ENCODE data around the gene DNAH8. TPM values are rescaled to one million over a fixed set of nuclear protein-coding genes. Genes with fewer than 3 reads are reported as not detected.

Gene DNAH8
- total RNA-seq, 1 experiment from 2014 or later = not detected

DNA sequence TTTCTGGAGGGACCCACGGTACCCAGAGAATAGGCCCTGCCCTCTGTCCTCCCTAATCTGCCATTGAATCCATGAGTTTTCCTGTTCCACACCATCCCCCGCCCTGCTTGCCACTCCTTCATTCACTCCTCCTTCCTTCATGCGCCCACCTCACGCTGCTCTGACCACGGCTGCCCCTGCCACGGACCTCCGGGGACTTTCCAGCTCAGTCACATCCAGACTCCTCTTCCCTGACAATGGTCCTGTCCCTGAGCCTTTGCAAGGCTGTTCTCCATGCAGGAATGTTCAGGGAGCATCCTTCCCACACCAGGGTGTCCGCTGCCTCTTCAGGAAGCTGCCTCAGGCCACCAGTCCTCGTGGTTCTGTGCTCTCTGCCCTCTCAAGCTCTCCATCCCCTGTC, 359.4 kb downstream of the DNAH8 start:
- DNase-seq (ENCODE audit: low read depth, low spot score) (no peak), ATAC-seq (no peak)
- Histone ChIP-seq H3K9me3 (ENCODE audit: control insufficient read depth, insufficient read depth, low read depth, low read length) (no peaks in the 10 kb centered on the region), H3K4me3 (ENCODE audit: low read depth in 2 of 2, low read length in 2 of 2) (no peak overlapping the region), H3K36me3 (ENCODE audit: control insufficient read depth, insufficient read depth, low read length) (no peaks in the 10 kb centered on the region), H3K27ac (ENCODE audit: low read length) (no peak overlapping the region), H3K27me3 (ENCODE audit: control insufficient read depth, insufficient read depth, low read length) (peaks cover 7% of the 10 kb centered on the region), H3K4me1 (ENCODE audit: control insufficient read depth, insufficient read depth, low read length) (no peaks in the 10 kb centered on the region)
- in situ Hi-C loops (cut with HindIII; ENCODE audit: low pct_unique_long_range_greater_than_20kb, low sequenced_read_pairs) = no loop called here
- intact Hi-C loops (cut with micrococcal nuclease; ENCODE audit: unreplicated experiment) = no loop called here
- TF ChIP-seq SIN3A (IDR thresholded peaks at IDR 0.05; ENCODE audit: borderline replicate concordance, insufficient read depth, low read depth, low read length) (no peak), POLR2AphosphoS5 (IDR thresholded peaks at IDR 0.05; ENCODE audit: low read depth, low read length) (no peak), TCF7L2 (IDR thresholded peaks at IDR 0.05; ENCODE audit: low read depth, low read length) (no peak)
- TF ChIP-seq, protein P1, sequence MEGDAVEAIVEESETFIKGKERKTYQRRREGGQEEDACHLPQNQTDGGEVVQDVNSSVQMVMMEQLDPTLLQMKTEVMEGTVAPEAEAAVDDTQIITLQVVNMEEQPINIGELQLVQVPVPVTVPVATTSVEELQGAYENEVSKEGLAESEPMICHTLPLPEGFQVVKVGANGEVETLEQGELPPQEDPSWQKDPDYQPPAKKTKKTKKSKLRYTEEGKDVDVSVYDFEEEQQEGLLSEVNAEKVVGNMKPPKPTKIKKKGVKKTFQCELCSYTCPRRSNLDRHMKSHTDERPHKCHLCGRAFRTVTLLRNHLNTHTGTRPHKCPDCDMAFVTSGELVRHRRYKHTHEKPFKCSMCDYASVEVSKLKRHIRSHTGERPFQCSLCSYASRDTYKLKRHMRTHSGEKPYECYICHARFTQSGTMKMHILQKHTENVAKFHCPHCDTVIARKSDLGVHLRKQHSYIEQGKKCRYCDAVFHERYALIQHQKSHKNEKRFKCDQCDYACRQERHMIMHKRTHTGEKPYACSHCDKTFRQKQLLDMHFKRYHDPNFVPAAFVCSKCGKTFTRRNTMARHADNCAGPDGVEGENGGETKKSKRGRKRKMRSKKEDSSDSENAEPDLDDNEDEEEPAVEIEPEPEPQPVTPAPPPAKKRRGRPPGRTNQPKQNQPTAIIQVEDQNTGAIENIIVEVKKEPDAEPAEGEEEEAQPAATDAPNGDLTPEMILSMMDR (IDR thresholded peaks at IDR 0.05) = no peak
- TF ChIP-seq, protein P2, sequence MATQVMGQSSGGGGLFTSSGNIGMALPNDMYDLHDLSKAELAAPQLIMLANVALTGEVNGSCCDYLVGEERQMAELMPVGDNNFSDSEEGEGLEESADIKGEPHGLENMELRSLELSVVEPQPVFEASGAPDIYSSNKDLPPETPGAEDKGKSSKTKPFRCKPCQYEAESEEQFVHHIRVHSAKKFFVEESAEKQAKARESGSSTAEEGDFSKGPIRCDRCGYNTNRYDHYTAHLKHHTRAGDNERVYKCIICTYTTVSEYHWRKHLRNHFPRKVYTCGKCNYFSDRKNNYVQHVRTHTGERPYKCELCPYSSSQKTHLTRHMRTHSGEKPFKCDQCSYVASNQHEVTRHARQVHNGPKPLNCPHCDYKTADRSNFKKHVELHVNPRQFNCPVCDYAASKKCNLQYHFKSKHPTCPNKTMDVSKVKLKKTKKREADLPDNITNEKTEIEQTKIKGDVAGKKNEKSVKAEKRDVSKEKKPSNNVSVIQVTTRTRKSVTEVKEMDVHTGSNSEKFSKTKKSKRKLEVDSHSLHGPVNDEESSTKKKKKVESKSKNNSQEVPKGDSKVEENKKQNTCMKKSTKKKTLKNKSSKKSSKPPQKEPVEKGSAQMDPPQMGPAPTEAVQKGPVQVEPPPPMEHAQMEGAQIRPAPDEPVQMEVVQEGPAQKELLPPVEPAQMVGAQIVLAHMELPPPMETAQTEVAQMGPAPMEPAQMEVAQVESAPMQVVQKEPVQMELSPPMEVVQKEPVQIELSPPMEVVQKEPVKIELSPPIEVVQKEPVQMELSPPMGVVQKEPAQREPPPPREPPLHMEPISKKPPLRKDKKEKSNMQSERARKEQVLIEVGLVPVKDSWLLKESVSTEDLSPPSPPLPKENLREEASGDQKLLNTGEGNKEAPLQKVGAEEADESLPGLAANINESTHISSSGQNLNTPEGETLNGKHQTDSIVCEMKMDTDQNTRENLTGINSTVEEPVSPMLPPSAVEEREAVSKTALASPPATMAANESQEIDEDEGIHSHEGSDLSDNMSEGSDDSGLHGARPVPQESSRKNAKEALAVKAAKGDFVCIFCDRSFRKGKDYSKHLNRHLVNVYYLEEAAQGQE (IDR thresholded peaks at IDR 0.05; ENCODE audit: insufficient read depth in 1 of 2, low read depth in 2 of 2, low read length in 1 of 2) = no peak
- POLR2A ChIA-PET = no interaction called here
- CTCF ChIA-PET = no interaction called here
- no TSS peak for BruUV-seq (replicated peaks)

DNA sequence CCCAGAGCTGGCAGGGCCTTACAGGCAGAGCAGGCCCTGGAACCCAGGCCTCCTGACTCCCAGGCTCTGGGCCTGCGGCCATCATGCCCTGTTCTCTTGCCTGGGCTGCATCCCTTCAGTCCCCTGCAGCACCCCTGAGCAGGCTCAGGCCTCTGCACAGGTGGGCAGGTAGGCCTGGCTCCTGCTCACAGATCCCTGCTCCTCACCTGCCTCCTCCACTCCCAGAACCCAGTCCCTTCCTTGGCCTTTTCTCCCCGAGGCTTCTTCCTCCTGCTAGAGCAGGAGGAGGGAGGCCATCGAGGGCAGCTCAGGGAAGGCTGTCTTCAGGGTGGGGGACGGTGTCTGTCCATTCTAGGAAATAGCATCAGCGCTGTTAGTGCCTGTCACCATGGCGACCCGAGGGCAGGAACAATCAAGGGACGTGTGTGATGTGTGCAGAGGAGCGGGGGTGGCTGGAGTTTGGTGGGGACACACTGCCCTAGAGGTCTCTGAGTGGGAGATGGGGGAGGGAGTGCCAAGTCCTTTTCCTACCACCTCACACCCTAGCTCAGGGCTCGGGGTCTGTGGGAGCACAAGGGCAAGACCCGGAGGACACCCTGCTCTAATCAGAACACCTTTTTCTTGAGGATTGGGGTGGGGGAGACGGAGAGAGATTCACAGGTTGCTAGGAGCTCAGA, 360.0 kb downstream of the DNAH8 start:
- no peak overlapping the region for H3K4me3 ChIP-seq (ENCODE audit: low read depth in 2 of 2, low read length in 2 of 2)
- BruUV-seq (replicated peaks) = no TSS peak
- DNase-seq (ENCODE audit: low read depth, low spot score) = no peak
- in situ Hi-C loops (cut with HindIII; ENCODE audit: low pct_unique_long_range_greater_than_20kb, low sequenced_read_pairs) = no loop called here
- ChIA-PET CTCF (no interaction called here), POLR2A (no interaction called here)
- H3K36me3 ChIP-seq (ENCODE audit: control insufficient read depth, insufficient read depth, low read length) = no peaks in the 10 kb centered on the region
- TF ChIP-seq TCF7L2 (IDR thresholded peaks at IDR 0.05; ENCODE audit: low read depth, low read length) = no peak
- TF ChIP-seq SIN3A (IDR thresholded peaks at IDR 0.05; ENCODE audit: borderline replicate concordance, insufficient read depth, low read depth, low read length) = no peak
- no peak for TF ChIP-seq POLR2AphosphoS5 (IDR thresholded peaks at IDR 0.05; ENCODE audit: low read depth, low read length)
- TF ChIP-seq, protein P1 (IDR thresholded peaks at IDR 0.05) = no peak
- TF ChIP-seq, protein P2 (IDR thresholded peaks at IDR 0.05; ENCODE audit: insufficient read depth in 1 of 2, low read depth in 2 of 2, low read length in 1 of 2) = no peak
- H3K9me3 ChIP-seq (ENCODE audit: control insufficient read depth, insufficient read depth, low read depth, low read length) = no peaks in the 10 kb centered on the region
- intact Hi-C loops (cut with micrococcal nuclease; ENCODE audit: unreplicated experiment) = no loop called here
- no peaks in the 10 kb centered on the region for H3K4me1 ChIP-seq (ENCODE audit: control insufficient read depth, insufficient read depth, low read length)
- no peak overlapping the region for H3K27ac ChIP-seq (ENCODE audit: low read length)
- no peak for ATAC-seq
- peaks cover 7% of the 10 kb centered on the region for H3K27me3 ChIP-seq (ENCODE audit: control insufficient read depth, insufficient read depth, low read length)

Measured in Panc1 (cell line).